Mucosa of rectum (tissue), 2 donors: ENCODE results near the gene RIBC1.

ENCODE experiments used
- H3K27ac ChIP-seq, 2 donors: one replicate each; pipeline ENCODE4 v1.7.0; 2013; ENCODE audit warnings: inconsistent platforms in 2 of 2, low read depth in 2 of 2, low read length in 2 of 2
- H3K27me3 ChIP-seq, 2 donors: one replicate each; pipeline ENCODE4 v1.7.0; 2013; ENCODE audit warnings: low read length in 2 of 2; ENCODE audit not compliant: control insufficient read depth in 2 of 2, insufficient read depth in 2 of 2
- H3K36me3 ChIP-seq, 2 donors: one replicate each; pipeline ENCODE4 v1.7.0; 2013; ENCODE audit warnings: low read length in 2 of 2; ENCODE audit not compliant: control insufficient read depth in 2 of 2, insufficient read depth in 2 of 2
- H3K4me1 ChIP-seq, 2 donors: one replicate each; pipeline ENCODE4 v1.7.0; 2013; ENCODE audit warnings: low read length in 2 of 2, mild to moderate bottlenecking in 1 of 2; ENCODE audit not compliant: control insufficient read depth in 2 of 2, insufficient read depth in 2 of 2
- H3K4me3 ChIP-seq, 2 donors: one replicate each; pipeline ENCODE4 v1.7.0; 2013; ENCODE audit warnings: low read length in 2 of 2
- H3K9ac ChIP-seq, 2 donors: one replicate each; pipeline ENCODE4 v1.7.0; 2013; ENCODE audit warnings: low read length in 2 of 2, low read depth in 1 of 2, mild to moderate bottlenecking in 1 of 2
- H3K9me3 ChIP-seq, 2 donors: one replicate each; pipeline ENCODE4 v1.7.0; 2013; ENCODE audit warnings: low read length in 2 of 2; ENCODE audit not compliant: control insufficient read depth in 2 of 2
- donor health status: healthy.
- donor health status: Normal muscosa, but diverticular disease.

Gene RIBC1

DNA sequence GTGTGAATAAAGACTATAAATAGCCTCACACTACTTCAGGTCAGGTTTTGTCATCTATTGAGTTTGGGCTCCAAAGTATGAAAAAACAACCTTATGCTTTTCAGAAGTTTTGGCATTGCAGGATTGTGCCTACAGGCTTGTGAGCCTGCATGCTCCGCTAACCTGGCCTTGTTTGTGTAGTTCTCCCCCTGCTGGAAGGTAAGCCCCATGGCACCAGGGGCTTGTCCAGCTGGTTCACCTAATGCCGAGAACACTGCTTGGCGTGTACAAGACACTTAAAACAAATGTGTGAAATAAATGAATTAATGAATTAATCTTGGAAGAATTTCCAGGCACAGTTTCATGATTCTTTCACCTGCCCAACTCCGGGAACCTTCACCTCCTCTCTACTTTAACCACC is 13.3 kb downstream of the RIBC1 start:
- Histone ChIP-seq H3K27me3 (peaks cover 6% of the 10 kb centered on the region in 2 donors), H3K27ac (no peak overlapping the region), H3K4me1 (peaks cover 11 to 15% of the 10 kb centered on the region in 2 donors), H3K4me3 (no peak overlapping the region), H3K9ac (peak overlapping the region in 1 of 2 donors; percentile 32), H3K36me3 (peaks cover 7 to 11% of the 10 kb centered on the region in 2 donors), H3K9me3 (no peaks in the 10 kb centered on the region)

DNA sequence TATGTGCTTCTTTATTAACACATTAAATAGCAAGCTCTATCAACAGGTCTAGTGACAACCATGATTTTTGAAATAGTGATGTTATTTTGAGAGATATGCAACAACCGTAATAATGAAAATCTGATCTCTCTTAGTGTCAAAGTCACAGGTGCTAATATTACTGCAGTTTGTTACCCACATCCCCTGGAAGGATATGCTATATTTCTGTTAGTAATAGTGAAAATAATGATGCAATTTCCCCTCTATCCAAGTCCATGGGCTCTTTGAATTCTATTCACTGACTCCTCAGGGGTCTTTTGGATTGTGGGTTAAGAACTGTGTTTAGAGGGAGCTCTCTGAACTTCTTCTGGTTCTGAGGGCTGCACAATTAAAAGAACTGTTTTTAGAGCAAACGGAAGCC is 14.5 kb downstream of the RIBC1 start:
- no peak overlapping the region for H3K4me3 ChIP-seq
- H3K9ac ChIP-seq: no peak overlapping the region
- H3K36me3 ChIP-seq: no peaks in the 10 kb centered on the region
- peaks cover 10% of the 10 kb centered on the region in 2 donors for H3K27me3 ChIP-seq
- no peaks in the 10 kb centered on the region for H3K9me3 ChIP-seq
- H3K27ac ChIP-seq: no peak overlapping the region
- peaks cover 13 to 18% of the 10 kb centered on the region in 2 donors for H3K4me1 ChIP-seq

DNA sequence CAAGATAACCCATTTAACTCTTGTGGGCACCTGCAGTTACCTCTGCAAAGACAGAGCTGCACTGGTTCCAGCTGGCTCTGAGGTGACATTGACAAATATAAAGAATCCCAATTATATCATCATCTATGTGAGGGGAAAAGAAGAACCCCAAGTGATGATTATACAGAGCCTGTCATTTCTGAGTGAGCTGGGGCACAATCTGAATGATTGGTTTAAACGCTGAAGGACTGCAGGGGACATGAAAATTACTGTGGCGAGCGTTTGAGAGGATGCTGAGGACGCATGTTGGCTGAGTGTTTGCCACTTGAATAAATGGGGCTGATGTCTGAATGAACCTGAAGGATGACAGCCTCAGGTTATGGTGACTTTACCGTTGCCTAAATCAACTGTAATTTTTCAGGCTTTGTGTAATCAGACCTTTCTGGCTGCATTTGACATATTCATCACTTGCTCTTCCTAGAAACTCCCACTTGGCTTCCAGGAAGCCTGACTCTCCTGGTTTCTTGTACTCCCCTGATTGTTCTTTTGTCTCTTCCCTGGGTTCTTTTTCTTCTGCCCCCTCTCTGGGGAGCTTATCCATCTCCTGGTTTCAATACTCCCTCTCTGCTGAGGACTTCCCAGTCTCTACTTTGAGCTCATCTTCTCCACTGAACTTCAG is 15.6 kb downstream of the RIBC1 start:
- H3K9ac ChIP-seq: no peak overlapping the region
- H3K27ac ChIP-seq: no peak overlapping the region

DNA sequence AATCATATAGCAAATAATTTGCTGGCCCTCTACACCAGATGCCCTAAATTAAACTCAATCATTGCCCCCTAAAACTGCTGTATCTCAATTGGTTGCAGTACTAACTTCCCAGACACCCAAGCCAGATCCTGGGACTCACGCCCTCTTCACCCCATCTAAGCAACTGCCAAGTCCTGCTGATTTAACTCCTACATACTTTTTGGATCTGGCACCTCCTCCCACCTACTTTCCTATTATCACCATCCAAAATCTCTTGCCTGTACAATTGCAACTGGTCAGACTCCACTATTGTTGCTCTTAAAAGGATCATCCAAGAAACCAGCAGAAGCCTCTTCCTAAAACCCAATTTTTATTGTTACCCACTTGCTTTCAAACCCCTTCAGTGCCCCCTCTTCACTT is 16.2 kb downstream of the RIBC1 start:
- Histone ChIP-seq H3K27ac (no peak overlapping the region), H3K9me3 (no peaks in the 10 kb centered on the region), H3K27me3 (peaks cover 10 to 11% of the 10 kb centered on the region in 2 donors), H3K9ac (no peak overlapping the region), H3K36me3 (no peaks in the 10 kb centered on the region), H3K4me1 (peaks cover 6 to 13% of the 10 kb centered on the region in 2 donors), H3K4me3 (no peak overlapping the region)

More for the DNA sequence above, 15.6 kb downstream of the RIBC1 start:
- Histone ChIP-seq H3K9me3 (no peaks in the 10 kb centered on the region), H3K4me3 (no peak overlapping the region), H3K36me3 (no peaks in the 10 kb centered on the region), H3K4me1 (peaks cover 12 to 18% of the 10 kb centered on the region in 2 donors), H3K27me3 (peaks cover 10 to 11% of the 10 kb centered on the region in 2 donors)

DNA sequence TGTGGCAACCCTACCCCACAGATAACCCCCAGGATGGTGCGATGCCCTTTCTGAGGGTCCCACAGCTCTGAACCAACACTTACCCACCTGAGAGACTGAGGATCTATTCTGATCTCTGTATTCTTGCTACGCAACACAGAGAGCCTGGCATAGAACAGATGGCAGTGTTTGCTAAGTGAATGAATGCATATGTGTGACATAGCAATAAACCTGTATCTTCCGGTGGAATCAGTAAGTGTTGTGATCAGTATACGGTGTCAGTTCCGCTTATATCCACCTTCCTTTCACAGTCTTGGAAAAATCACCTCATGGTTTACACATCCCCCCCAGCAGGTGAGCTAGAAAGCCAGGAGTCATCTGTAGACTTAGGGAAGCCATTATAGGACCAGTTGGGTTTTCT is 17.4 kb downstream of the RIBC1 start:
- Histone ChIP-seq H3K27ac (peak overlapping the region; percentile 72 to 84), H3K4me1 (peaks cover 2 to 6% of the 10 kb centered on the region in 2 donors), H3K27me3 (peaks cover 10 to 11% of the 10 kb centered on the region in 2 donors), H3K4me3 (peak overlapping the region; percentile 44 to 55), H3K36me3 (no peaks in the 10 kb centered on the region), H3K9me3 (no peaks in the 10 kb centered on the region), H3K9ac (peak overlapping the region; percentile 65 to 73)

DNA sequence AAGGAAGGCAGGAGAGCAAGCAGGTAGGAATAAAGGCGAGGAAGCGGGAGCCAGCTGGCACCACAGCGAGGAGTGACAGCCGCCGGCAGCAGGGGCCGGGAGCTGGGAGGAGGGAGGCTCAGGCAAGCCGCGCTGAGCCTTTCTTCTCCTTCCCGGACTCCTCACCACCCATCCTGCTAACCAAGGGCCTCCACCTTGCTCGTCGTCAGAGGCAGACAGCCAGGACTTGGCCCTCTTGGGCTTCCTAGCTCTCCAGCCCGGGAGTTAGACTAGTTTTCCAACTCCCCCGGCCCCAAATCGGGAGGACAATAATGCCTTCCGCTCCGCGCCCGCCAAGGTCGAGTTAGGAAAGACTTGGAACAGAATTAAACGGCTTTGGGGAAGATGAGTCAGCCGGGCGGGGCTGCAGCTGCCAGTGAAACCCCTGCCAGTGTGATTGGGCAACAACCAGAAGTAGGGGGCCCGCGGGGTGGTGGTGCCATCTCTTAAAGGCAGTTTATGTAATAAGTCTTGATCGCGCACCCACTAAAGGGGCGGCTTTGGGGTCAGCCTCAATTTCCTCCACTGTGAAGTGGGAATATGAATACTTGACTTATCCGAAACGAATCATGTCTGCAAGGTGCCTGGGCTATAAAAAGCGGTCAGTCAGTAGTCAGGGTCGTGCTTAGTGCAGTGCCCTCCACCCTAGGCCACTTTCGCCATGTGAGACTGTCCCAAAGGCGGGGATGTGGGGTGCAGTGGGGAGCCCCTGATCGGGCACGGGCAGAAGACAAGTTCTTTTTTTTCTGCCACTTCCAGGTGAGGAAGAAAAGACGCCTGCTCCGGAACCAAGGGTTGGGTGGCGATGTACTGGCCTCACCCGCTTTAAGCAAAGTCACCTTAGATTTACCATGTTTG is 18.2 kb downstream of the RIBC1 start:
- peaks cover 2 to 6% of the 10 kb centered on the region in 2 donors for H3K4me1 ChIP-seq
- peak overlapping the region; percentile 44 to 55 for H3K4me3 ChIP-seq
- no peaks in the 10 kb centered on the region for H3K36me3 ChIP-seq
- peak overlapping the region; percentile 65 to 73 for H3K9ac ChIP-seq
- peaks cover 10 to 11% of the 10 kb centered on the region in 2 donors for H3K27me3 ChIP-seq
- H3K9me3 ChIP-seq: no peaks in the 10 kb centered on the region
- H3K27ac ChIP-seq: peak overlapping the region; percentile 72 to 84

DNA sequence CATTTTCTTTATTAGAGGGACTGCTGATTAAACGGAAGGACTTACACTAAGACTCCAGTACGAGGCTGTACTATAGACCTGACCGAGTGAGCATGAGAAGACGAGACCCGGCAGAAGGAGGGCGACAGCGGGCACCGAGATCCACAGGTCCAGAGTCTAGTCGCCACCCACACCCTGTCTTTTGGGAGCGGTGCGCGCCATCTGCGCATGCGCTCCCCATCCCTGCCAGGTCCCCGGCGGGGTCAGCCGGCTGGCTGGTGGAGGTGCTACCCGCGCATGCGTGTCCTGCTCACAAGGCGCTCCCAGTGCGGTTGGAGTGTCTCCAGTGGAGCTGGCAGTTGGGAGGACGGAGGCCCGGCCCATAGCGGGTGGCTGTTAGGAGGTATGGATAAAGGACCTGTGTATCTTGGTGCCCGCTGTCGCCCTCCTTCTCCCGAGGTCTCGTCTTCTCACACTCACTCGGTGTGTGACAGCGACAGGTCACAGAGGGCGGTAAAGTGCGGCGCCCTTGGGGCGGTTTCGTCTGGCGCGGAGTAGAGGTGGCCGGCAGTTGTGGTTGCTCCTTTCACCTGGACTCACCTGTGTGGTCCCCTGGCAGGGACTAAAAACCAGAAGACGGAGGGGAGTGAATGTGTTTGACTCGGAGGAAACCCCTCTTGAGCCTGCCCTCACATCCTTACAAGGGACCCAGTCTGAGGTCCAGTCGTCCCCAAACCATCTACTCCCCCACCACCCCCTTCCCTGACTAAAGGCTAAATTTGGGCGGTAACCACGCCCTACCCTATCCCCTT is 19.1 kb downstream of the RIBC1 start:
- Histone ChIP-seq H3K9me3 (no peaks in the 10 kb centered on the region), H3K27me3 (peaks cover 8 to 10% of the 10 kb centered on the region in 2 donors), H3K27ac (peak overlapping the region; percentile 72 to 84), H3K9ac (peak overlapping the region; percentile 1 to 73), H3K4me1 (peaks cover 2 to 6% of the 10 kb centered on the region in 2 donors), H3K4me3 (peak overlapping the region; percentile 44 to 55), H3K36me3 (no peaks in the 10 kb centered on the region)

DNA sequence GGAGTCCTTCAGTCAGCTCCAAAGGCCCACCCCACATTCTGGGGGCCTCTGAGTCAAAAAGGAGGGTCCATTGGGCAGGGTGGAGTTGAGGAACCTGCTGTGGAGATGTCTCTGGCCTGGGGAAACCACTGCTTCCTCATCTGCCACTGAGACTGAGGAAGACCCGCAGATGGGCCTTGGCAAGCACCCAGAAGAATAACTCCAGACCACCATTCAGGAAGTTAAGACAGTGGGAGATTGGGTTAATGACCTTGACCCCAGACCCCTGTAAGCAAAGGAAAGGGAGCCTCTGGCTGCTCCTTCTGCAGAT is 19.6 kb downstream of the RIBC1 start:
- H3K4me3 ChIP-seq: peak overlapping the region in 1 of 2 donors; percentile 44
- H3K4me1 ChIP-seq: peaks cover 2 to 6% of the 10 kb centered on the region in 2 donors
- H3K9me3 ChIP-seq: no peaks in the 10 kb centered on the region
- H3K27me3 ChIP-seq: peaks cover 9 to 10% of the 10 kb centered on the region in 2 donors
- no peaks in the 10 kb centered on the region for H3K36me3 ChIP-seq
- peak overlapping the region in 1 of 2 donors; percentile 73 for H3K9ac ChIP-seq
- peak overlapping the region in 1 of 2 donors; percentile 46 for H3K27ac ChIP-seq

DNA sequence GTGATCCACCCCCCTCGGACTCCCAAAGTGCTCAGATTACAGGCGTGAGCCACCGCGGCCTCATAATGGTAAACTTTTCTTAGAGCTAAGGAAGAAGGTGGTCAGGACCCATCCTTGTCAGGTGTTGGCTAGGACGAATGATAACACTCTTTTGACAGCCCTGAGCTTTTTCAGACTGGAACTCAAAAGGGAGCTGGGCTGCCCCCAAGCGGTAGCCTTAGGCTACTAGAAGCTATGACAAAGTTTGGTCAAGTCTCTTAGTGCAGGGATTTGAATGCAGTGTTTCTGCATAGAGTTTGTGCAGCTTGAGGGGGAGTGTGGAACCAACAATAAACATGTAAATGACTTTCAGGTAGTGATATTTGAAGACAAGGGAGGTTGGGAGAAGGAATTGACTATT is 23.3 kb downstream of the RIBC1 start:
- Histone ChIP-seq H3K9ac (no peak overlapping the region), H3K9me3 (no peaks in the 10 kb centered on the region), H3K4me3 (no peak overlapping the region), H3K36me3 (no peaks in the 10 kb centered on the region), H3K27me3 (peaks cover 4 to 8% of the 10 kb centered on the region in 2 donors), H3K27ac (no peak overlapping the region), H3K4me1 (peaks cover 2 to 4% of the 10 kb centered on the region in 2 donors)
